UCSD-AML1 (cell line): ENCODE results near the gene ATP11A.

ENCODE experiments used
- DNase-seq: peaks from one replicate; lab custom pipeline; 2025; ENCODE audit not compliant: unreplicated experiment; lab: John Stamatoyannopoulos, UW

ATP11A gene

GRCh38 chr13:112689303-112690245, at the start of gene ATP11A:
Gene ATP11A (plus strand): TSS chr13:112690038. CDS start chr13:112690417, 379 bp downstream.
- peak; percentile 88 for DNase-seq

GRCh38 chr13:112641456-112642089, 48.3 kb upstream of the ATP11A start:
- no peak for DNase-seq

GRCh38 chr13:112642090-112642460, 47.8 kb upstream of the ATP11A start:
- DNase-seq = no peak

- DNase-seq = no peak
Measured at GRCh38 chr13:112643759-112644459, 45.9 kb upstream of the ATP11A start.

GRCh38 chr13:112645327-112645914, 44.4 kb upstream of the ATP11A start:
- DNase-seq = no peak

GRCh38 chr13:112647256-112647655, 42.6 kb upstream of the ATP11A start:
- DNase-seq = no peak

GRCh38 chr13:112648101-112648500, 41.7 kb upstream of the ATP11A start:
- no peak for DNase-seq

GRCh38 chr13:112648966-112649690, 40.7 kb upstream of the ATP11A start:
- DNase-seq = no peak

- DNase-seq = no peak
Measured at GRCh38 chr13:112651311-112651710, 38.5 kb upstream of the ATP11A start.

- DNase-seq = no peak
Measured at GRCh38 chr13:112651750-112652511, 37.9 kb upstream of the ATP11A start.

GRCh38 chr13:112652512-112653070, 37.2 kb upstream of the ATP11A start:
- no peak for DNase-seq

GRCh38 chr13:112653071-112653470, 36.8 kb upstream of the ATP11A start:
- no peak for DNase-seq

- DNase-seq = no peak
Measured at GRCh38 chr13:112655913-112656312, 33.9 kb upstream of the ATP11A start.

GRCh38 chr13:112657850-112658445, 31.9 kb upstream of the ATP11A start:
- DNase-seq = no peak

GRCh38 chr13:112658808-112659207, 31.0 kb upstream of the ATP11A start:
- DNase-seq = no peak

GRCh38 chr13:112661291-112661690, 28.5 kb upstream of the ATP11A start:
- no peak for DNase-seq

GRCh38 chr13:112664501-112665203, 25.2 kb upstream of the ATP11A start:
- no peak for DNase-seq

GRCh38 chr13:112668924-112669323, 20.9 kb upstream of the ATP11A start:
- no peak for DNase-seq
